OCI-LY3 (cell line): ENCODE measurements around the gene DDX23.
"Not testable (repeated sequence)": the region's sequence is repeated elsewhere in the genome, so short reads cannot be mapped to it uniquely, and the experiment has no call there.

ENCODE experiments used
- H2AFZ ChIP-seq: fragments of 200-600, 300-600 bp; shearing (Covaris generic); 2 replicates; pipeline ENCODE4 v1.6.0; 2014; ENCODE audit warnings: antibody characterized with exemption, low read depth, low read length
- H3K27ac ChIP-seq: fragments of 200-600, 300-600 bp; sonication (generic); 2 replicates; pipeline ENCODE4 v1.5.1; 2014; ENCODE audit warnings: mild to moderate bottlenecking, low read length, moderate library complexity, mixed read lengths
- H3K27me3 ChIP-seq: fragments of 200-600, 300-600 bp; sonication (generic); 2 replicates; pipeline ENCODE4 v1.6.1; 2014; ENCODE audit warnings: low read depth, low read length, mixed read lengths
- H3K36me3 ChIP-seq: fragments of 200-600, 300-600 bp; sonication (generic); replicated peaks from 2 replicates; pipeline ENCODE3; 2014; ENCODE audit warnings: low read depth, low read length, mixed read lengths
- H3K4me1 ChIP-seq: fragments of 300-600, 200-600 bp; sonication (generic); 2 replicates; pipeline ENCODE4 v1.6.1; 2014; ENCODE audit warnings: low read length, mixed read lengths
- H3K4me2 ChIP-seq: fragments of 200-600, 300-600 bp; sonication (generic); 2 replicates; pipeline ENCODE4 v1.6.1; 2014; ENCODE audit warnings: low read length, mixed read lengths
- H3K4me3 ChIP-seq: fragments of 300-600, 200-600 bp; sonication (generic); 2 replicates; pipeline ENCODE4 v1.5.1; 2014; ENCODE audit warnings: antibody characterized with exemption, mild to moderate bottlenecking, low read length, moderate library complexity
- H3K79me2 ChIP-seq: fragments of 300-600, 200-600 bp; shearing (Covaris generic); 2 replicates; pipeline ENCODE4 v1.6.1; 2014; ENCODE audit warnings: mild to moderate bottlenecking, low read length, mixed read lengths
- H3K9ac ChIP-seq: fragments of 300-600, 200-600 bp; shearing (Covaris generic); 2 replicates; pipeline ENCODE4 v1.6.0; 2014; ENCODE audit warnings: mild to moderate bottlenecking, low read length, moderate library complexity
- H3K9me3 ChIP-seq: fragments of 200-600, 300-600 bp; shearing (Covaris generic); 2 replicates; pipeline ENCODE4 v1.6.1; 2014; ENCODE audit warnings: low read length, mixed read lengths; ENCODE audit not compliant: insufficient read depth
- H4K20me1 ChIP-seq: fragments of 200-600, 300-600 bp; sonication (generic); 2 replicates; pipeline ENCODE4 v1.6.1; 2016; ENCODE audit warnings: low read length, mixed read lengths; ENCODE audit not compliant: insufficient read depth
- EZH2phosphoT487 ChIP-seq: fragments of 200-600 bp; shearing (Covaris generic); IDR thresholded peaks from 2 replicates; pipeline ENCODE4 v1.6.1; 2018; ENCODE audit warnings: antibody characterized with exemption, mixed run types, low read depth
- TF ChIP-seq, protein P1 (sequence below): fragments of 200-600, 300-600 bp; sonication (generic); IDR thresholded peaks from 2 replicates; pipeline ENCODE4 v1.5.1; 2014; ENCODE audit warnings: antibody characterized with exemption, low read length, low read depth

The DDX23 gene

DNA sequence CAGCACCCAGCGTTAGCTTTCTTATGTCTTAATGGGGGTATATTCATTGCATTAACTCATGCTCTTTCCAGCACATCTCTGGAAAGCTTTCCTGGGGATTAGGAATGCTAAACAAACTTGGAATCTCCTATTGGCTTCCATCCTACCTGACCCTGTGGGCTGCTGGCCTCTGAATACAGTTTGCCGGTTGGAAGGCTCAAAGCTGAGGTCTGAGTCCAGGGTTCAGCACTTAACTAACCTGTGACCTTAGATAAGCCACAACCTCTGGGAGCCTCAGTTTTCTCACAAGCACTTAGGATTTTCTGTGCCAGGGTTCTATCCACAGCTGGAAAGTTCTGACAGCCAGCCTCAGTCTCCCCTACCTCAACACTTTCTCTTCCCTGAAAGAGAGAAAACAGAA lies 26.6 kb upstream of the DDX23 start:
- no peaks in the 10 kb centered on the region for H3K9me3 ChIP-seq
- no peaks in the 10 kb centered on the region for H3K36me3 ChIP-seq
- TF ChIP-seq, protein P1, sequence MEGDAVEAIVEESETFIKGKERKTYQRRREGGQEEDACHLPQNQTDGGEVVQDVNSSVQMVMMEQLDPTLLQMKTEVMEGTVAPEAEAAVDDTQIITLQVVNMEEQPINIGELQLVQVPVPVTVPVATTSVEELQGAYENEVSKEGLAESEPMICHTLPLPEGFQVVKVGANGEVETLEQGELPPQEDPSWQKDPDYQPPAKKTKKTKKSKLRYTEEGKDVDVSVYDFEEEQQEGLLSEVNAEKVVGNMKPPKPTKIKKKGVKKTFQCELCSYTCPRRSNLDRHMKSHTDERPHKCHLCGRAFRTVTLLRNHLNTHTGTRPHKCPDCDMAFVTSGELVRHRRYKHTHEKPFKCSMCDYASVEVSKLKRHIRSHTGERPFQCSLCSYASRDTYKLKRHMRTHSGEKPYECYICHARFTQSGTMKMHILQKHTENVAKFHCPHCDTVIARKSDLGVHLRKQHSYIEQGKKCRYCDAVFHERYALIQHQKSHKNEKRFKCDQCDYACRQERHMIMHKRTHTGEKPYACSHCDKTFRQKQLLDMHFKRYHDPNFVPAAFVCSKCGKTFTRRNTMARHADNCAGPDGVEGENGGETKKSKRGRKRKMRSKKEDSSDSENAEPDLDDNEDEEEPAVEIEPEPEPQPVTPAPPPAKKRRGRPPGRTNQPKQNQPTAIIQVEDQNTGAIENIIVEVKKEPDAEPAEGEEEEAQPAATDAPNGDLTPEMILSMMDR, result no peak
- no peak for TF ChIP-seq EZH2phosphoT487
- no peak overlapping the region for H3K4me3 ChIP-seq
- no peaks in the 10 kb centered on the region for H3K79me2 ChIP-seq
- H3K9ac ChIP-seq, result no peak overlapping the region
- H2AFZ ChIP-seq, result no peak overlapping the region
- no peak overlapping the region for H3K4me2 ChIP-seq
- peaks cover 17% of the 10 kb centered on the region for H3K27me3 ChIP-seq
- no peak overlapping the region for H3K27ac ChIP-seq
- H4K20me1 ChIP-seq, result no peaks in the 10 kb centered on the region
- peaks cover 8% of the 10 kb centered on the region; the same call in 1 of the 2 replicates for H3K4me1 ChIP-seq

DNA sequence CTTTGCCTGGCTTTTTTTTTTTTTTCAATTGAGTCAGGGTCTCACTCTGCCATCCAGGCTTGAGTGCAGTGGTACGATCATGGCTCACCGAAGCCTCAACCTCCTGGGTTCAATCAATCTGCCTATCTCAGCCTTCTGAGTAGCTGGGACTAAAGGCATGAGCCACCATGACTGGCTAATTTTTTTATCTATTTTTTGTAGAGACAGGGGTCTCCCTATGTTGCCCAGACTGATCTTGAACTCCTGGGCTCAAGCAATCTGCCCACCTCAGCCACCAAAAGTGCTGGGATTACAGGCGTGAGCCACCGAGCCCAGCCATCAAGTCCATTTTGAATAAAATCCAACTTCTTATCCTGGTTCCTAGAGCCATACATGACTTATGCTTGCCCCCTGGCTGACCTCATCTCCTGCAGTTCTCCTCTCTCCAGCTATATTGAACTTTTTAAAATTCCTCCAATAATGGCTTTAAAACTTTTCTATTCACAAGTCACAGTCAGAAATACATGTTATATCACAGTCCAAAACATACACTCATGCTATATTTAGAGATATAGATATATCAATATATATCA lies 24.1 kb upstream of the DDX23 start:
- Histone ChIP-seq H3K79me2 (no peaks in the 10 kb centered on the region), H2AFZ (no peak overlapping the region), H3K9me3 (no peaks in the 10 kb centered on the region), H3K4me1 (no peaks in the 10 kb centered on the region), H3K4me3 (no peak overlapping the region), H4K20me1 (no peaks in the 10 kb centered on the region), H3K36me3 (no peaks in the 10 kb centered on the region), H3K9ac (no peak overlapping the region), H3K27me3 (peaks cover 7% of the 10 kb centered on the region), H3K4me2 (no peak overlapping the region), H3K27ac (no peak overlapping the region)
- TF ChIP-seq, protein P1, result no peak
- TF ChIP-seq EZH2phosphoT487, result no peak

DNA sequence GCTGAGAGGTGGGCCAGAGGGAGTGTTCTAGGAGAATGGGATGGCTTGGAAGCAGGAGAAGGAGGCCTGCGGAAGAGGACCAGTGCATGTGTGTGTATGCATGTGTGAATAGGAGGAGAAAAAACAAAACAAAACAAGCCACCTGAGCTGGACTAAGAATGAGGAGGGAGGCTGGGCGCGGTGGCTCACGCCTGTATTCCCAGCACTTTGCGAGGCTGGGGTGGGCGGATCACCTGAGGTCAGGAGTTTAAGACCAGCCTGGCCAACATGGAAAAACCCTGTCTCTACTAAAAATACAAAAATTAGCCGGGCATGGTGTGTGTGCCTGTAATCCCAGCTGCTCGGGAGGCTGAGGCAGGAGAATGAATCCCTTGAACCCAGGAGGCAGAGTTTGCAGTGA lies 21.6 kb upstream of the DDX23 start:
- not testable (repeated sequence) for H2AFZ ChIP-seq, H3K9ac ChIP-seq, H3K4me2 ChIP-seq, H3K27me3 ChIP-seq, H3K27ac ChIP-seq, H3K9me3 ChIP-seq, H3K4me3 ChIP-seq, H3K4me1 ChIP-seq, H3K36me3 ChIP-seq, H4K20me1 ChIP-seq, H3K79me2 ChIP-seq

DNA sequence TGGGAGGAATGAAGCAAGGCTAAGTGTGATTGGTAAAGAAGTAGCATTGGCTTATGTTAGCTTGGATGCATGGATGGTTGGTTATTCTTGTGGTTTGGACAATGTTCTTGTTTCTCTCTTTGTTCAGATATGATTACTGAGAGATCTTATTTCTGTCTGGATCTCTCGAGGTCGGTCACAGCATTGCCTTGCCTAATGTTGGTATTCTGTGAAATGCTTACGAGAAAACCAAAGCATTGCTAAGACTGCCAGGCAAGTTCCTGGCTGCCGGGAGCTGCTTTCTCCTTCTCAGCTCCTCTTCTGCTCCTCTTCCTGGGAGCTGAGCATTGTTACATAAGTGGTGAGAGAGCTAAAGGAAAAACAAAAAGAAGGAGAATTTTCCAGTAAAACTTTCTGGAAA lies 21.1 kb upstream of the DDX23 start:
- Histone ChIP-seq H3K4me3 (no peak overlapping the region), H3K27ac (no peak overlapping the region), H3K79me2 (no peaks in the 10 kb centered on the region), H3K9ac (no peak overlapping the region), H3K9me3 (no peaks in the 10 kb centered on the region), H3K4me1 (no peaks in the 10 kb centered on the region), H3K36me3 (no peaks in the 10 kb centered on the region), H4K20me1 (no peaks in the 10 kb centered on the region), H3K4me2 (no peak overlapping the region), H3K27me3 (no peaks in the 10 kb centered on the region), H2AFZ (no peak overlapping the region)
- TF ChIP-seq, protein P1, result no peak
- TF ChIP-seq EZH2phosphoT487, result no peak
